AG04449 (cell line): Measurements from ENCODE around the gene ZKSCAN3.
"Not testable (repeated sequence)": the region's sequence is repeated elsewhere in the genome, so short reads cannot be mapped to it uniquely, and the experiment has no call there.

ENCODE experiments used
- CTCF ChIA-PET: fragments of 350-600 bp; formaldehyde crosslinking; extraction: SDS; loops from one replicate; lab custom pipeline; 2021; ENCODE audit warnings: antibody characterized with exemption; lab: Yijun Ruan, JAX
- POLR2A ChIA-PET: fragments of 400-600, 350-600 bp; formaldehyde crosslinking; extraction: SDS; loops from one replicate; lab custom pipeline; 2020; ENCODE audit warnings: antibody characterized with exemption, inconsistent platforms; lab: Yijun Ruan, JAX
- DNase-seq: peaks from one replicate; pipeline ENCODE4 v3.0.0-alpha.2; 2010; ENCODE audit warnings: low read depth, low spot score
- H3K4me3 ChIP-seq: 2 replicates; pipeline ENCODE4 v1.5.1; 2011; ENCODE audit warnings: low read depth, mild to moderate bottlenecking, control low read depth, low read length
- CTCF ChIP-seq: IDR thresholded peaks from one replicate; pipeline ENCODE4 v1.5.1; 2011; ENCODE audit warnings: mild to moderate bottlenecking, moderate library complexity, low read length, control low read depth, inconsistent platforms; ENCODE audit not compliant: insufficient read depth; ENCODE audit errors: missing control alignments

The ZKSCAN3 gene

GRCh38 chr6:28355743-28356665 lies 6.3 kb downstream of the ZKSCAN3 start:
- ChIA-PET POLR2A (interaction anchor here (0.8 to 1.2 kb wide), 5 partner anchors 21 to 214 kb away, joined by 3 to 5 read pairs (median 4); partner anchors contain the start of genes PGBD1, ZKSCAN8 and ZSCAN26), CTCF (interaction anchor here (0.7 to 4.5 kb wide), 38 partner anchors 9 to 1195 kb away, joined by 3 to 29 read pairs (median 6); partner anchors contain the start of genes ZKSCAN4, ZKSCAN8, ZSCAN16 and ZSCAN26)

DNA sequence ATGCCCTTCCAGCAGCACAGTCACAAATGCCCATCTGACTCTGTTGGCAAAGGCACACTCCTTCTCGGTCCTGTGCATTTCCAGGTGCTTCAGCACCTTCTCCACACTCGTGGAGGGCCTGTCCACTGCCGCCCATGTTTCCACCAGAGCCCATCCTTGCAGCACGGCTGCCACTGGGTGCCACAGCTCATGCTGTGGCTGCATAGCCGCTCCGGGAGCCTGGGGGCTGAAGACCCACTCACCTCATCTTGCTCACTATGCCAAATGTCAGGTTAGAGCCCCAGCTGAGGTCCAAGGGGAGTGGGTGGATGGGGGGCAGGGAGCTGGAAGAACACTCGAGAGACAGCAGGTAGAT lies 6.9 kb downstream of the ZKSCAN3 start:
- ChIA-PET POLR2A (interaction anchor here (0.9 to 1.2 kb wide), 3 partner anchors 75 to 215 kb away, joined by 3 to 4 read pairs (median 4); partner anchors contain the start of genes PGBD1, ZKSCAN8 and ZSCAN26), CTCF (interaction anchor here (1.0 to 4.5 kb wide), 25 partner anchors 8 to 1196 kb away, joined by 3 to 29 read pairs (median 10); partner anchors contain the start of genes ZKSCAN4, ZKSCAN8, ZSCAN16 and ZSCAN26)
- H3K4me3 ChIP-seq: no peak overlapping the region
- TF ChIP-seq CTCF: no peak
- no peak for DNase-seq

More at GRCh38 chr6:28355743-28356665, 6.3 kb downstream of the ZKSCAN3 start:
- TF ChIP-seq CTCF: peak; percentile 60
- H3K4me3 ChIP-seq: peak overlapping the region; percentile 74
- peak; percentile 42 for DNase-seq

GRCh38 chr6:28357036-28357435 lies 7.3 kb downstream of the ZKSCAN3 start:
- CTCF ChIA-PET: interaction anchor here (1.1 to 4.5 kb wide), 12 partner anchors 8 to 226 kb away, joined by 3 to 29 read pairs (median 12); partner anchors contain the start of genes ZKSCAN8 and ZSCAN31
- DNase-seq: no peak
- no peak for TF ChIP-seq CTCF
- POLR2A ChIA-PET: interaction anchor here (1.3 kb wide), 1 partner anchor 90 kb away, joined by 3 read pairs; the partner anchor contains the start of gene ZSCAN26
- no peak overlapping the region for H3K4me3 ChIP-seq

- not testable (repeated sequence) for H3K4me3 ChIP-seq, DNase-seq
- CTCF ChIA-PET: interaction anchor here (0.7 to 1.7 kb wide), 3 partner anchors 40 to 218 kb away, joined by 4 to 5 read pairs (median 4); partner anchors contain the start of gene ZSCAN12
- POLR2A ChIA-PET: interaction anchor here (0.6 kb wide), 1 partner anchor 255 kb away, joined by 3 read pairs; no protein-coding TSS in a partner anchor
Measured at GRCh38 chr6:28359562-28359961, 9.8 kb downstream of the ZKSCAN3 start.

DNA sequence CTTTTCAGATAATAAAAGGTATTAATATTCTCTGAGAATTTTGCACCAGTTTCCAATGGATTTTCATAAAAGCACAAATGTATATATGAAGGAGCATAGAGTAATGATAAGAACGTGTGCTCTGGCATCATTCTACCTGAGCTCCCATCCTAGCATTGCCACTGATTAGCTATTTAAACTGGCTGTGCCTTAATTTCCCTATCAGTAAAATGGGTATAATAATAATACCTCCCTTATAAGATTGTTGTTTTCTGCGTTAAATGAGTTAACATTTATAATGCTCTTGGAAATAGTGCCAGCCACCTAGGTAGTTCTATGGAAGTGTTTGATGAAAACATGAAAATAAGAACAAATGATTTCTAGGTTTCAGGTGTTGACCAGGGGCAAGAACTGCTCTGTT lies 11.2 kb downstream of the ZKSCAN3 start:
- CTCF ChIA-PET: no interaction called here

GRCh38 chr6:28365590-28365989 lies 15.8 kb downstream of the ZKSCAN3 start:
- POLR2A ChIA-PET, DNase-seq, H3K4me3 ChIP-seq: not testable (repeated sequence)
- CTCF ChIA-PET: interaction anchor here (2.3 kb wide), 1 partner anchor 9 kb away, joined by 8 read pairs; no protein-coding TSS in a partner anchor

More for the DNA sequence above, 11.2 kb downstream of the ZKSCAN3 start:
- POLR2A ChIA-PET: no interaction called here
- no peak overlapping the region for H3K4me3 ChIP-seq
- no peak for TF ChIP-seq CTCF
- no peak for DNase-seq

DNA sequence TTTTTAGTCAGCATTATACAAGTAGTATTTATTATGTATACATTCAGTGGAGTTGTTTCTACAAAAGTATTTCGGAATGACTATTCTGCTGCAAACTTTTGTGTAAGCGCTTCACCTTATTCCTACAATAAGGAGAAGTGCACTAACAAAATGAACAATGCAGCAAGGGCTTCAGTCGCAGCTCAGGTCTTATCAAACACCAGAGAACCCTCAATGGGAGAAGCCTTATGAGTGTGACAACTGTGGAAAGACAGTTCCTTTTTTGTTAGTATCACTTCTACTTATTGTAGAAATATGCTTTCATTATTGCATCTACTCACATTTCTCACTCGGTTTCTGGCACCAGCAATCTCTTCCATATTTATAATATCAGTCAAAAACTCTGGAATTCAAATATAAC lies 18.8 kb downstream of the ZKSCAN3 start:
- CTCF ChIA-PET: no interaction called here
- TF ChIP-seq CTCF: no peak

More for the DNA sequence above, 18.8 kb downstream of the ZKSCAN3 start:
- H3K4me3 ChIP-seq: no peak overlapping the region
- no peak for DNase-seq
- POLR2A ChIA-PET: no interaction called here
